Heart right ventricle (tissue), 16 donors: ENCODE measurements around the gene VDR. TPM values are rescaled to one million over a fixed set of nuclear protein-coding genes. Genes with fewer than 3 reads are reported as not detected.

Experiments
- ATAC-seq, 8 donors: fragments of 200-7000 bp; cut with Tn5 transposase; one replicate each; pipeline ENCODE4 v1.9.1; 2020; ENCODE audit warnings: mild to moderate bottlenecking in 8 of 8, moderate library complexity in 8 of 8, moderate number of reproducible peaks in 1 of 8
- DNase-seq, 2 donors: peaks; one replicate each; pipeline ENCODE4 v3.0.0-alpha.2; 2020
- H3K27ac ChIP-seq, 10 donors: fragments of 200-600 bp; sonication (generic) in 2 of 10; one replicate each; pipeline versions ENCODE4 v1.5.0 to v1.8.0; 2020 to 2022; ENCODE audit warnings: mild to moderate bottlenecking in 3 of 10
- H3K27me3 ChIP-seq, 7 donors: fragments of 200-600 bp; one replicate each; pipeline ENCODE4 v1.8.0; 2021 to 2022; ENCODE audit warnings: mild to moderate bottlenecking in 2 of 7
- H3K36me3 ChIP-seq, 9 donors: fragments of 200-600 bp; sonication (generic) in 1 of 9; one replicate each; pipeline versions ENCODE4 v1.5.0 to v1.8.0; 2020 to 2022; ENCODE audit warnings: mild to moderate bottlenecking in 2 of 9
- H3K4me1 ChIP-seq, 9 donors: fragments of 200-600 bp; sonication (generic) in 1 of 9; one replicate each; pipeline versions ENCODE4 v1.5.0 to v1.8.0; 2020 to 2022; ENCODE audit warnings: mild to moderate bottlenecking in 4 of 9
- H3K4me3 ChIP-seq, 10 donors: fragments of 200-600 bp; sonication (generic) in 2 of 10; one replicate each; pipeline versions ENCODE4 v1.5.0 to v1.8.0; 2020 to 2022; ENCODE audit warnings: mild to moderate bottlenecking in 7 of 10, moderate library complexity in 2 of 10
- H3K9me3 ChIP-seq, 11 donors: fragments of 200-600 bp in 10 of 11; sonication (generic) in 2 of 11; one replicate each; pipeline versions ENCODE4 v1.5.0 to v1.8.0; 2013 to 2022; ENCODE audit warnings: mild to moderate bottlenecking in 2 of 11, control low read depth in 1 of 11, moderate library complexity in 1 of 11
- WGBS, 2 donors: extraction: QIAGEN DNeasy Blood & Tissue Kit; methylation state at CpG; one replicate each; pipeline ENCODE4 v1.1.7; 2013; ENCODE audit warnings: inconsistent platforms in 1 of 2; 5-methylcytosine and 5-hydroxymethylcytosine counted together
- intact Hi-C, 10 donors: fragments of 100-400 bp; cut with DNase I; formaldehyde crosslinking; loops; one replicate each; pipeline versions ENCODE4 v1.11.1 to v1.14.2; 2022
- polyA plus RNA-seq, 2 donors: library from polyadenylated mRNA; stranded (reverse); fragments of 200-250 nt; gene quantifications; one replicate each; pipeline ENCODE4 v1.2.3, GENCODE V29; 2013
- total RNA-seq, 10 donors: library from RNA; stranded (reverse); fragmentation: NEBNext Ultra II Directional in 3 of 10; extraction: Animal tissue kit (Norgen Biotek cat#: 25700) in 3 of 10; gene quantifications; one replicate each; pipeline versions ENCODE4 v1.2.1 to v1.2.4, GENCODE V29; 2021 to 2023
- TF ChIP-seq, protein P1 (sequence below), 9 donors: fragments of 200-600 bp; sonication (generic) in 2 of 9; IDR thresholded peaks; one replicate each; pipeline versions ENCODE4 v1.5.0 to v1.8.0; 2021 to 2022; ENCODE audit warnings: antibody characterized with exemption in 9 of 9, mild to moderate bottlenecking in 5 of 9, moderate library complexity in 1 of 9
- donor health status: Arrhythmogenic right ventricular cardiomyopathy.
- donor health status: ischemic (EF 13 %, LVEDD 7.1; RV severe dilation, severe dysfunction).
- donor health status: healthy with polysubstance abuse.
- donor health status: DM: no; HTN: yes; CAD: no.
- donor health status: DM: no; HTN: no; CAD: no.
- donor health status: ischemic (EF 25% LVEDD 6.9; RV normal size, moderate dysfunction).
- donor health status: ischemic (EF 25% LVEDD 5.7; RV mildly dilated, moderate dysfunction).
- donor health status: healthy.
- donor health status: DM: yes; HTN: yes; CAD: no.
- donor health status: Ischemic cardiomyopathy.
- donor health status: ischemic (EF 35%, LVEDD 5.7; RV mildly dilated, moderate dysfunction).
- donor health status: nonischemic (EF 11% LVEDD 7.7; RV severe dilation, severe dysfunction).
- donor health status: DM: yes; HTN: yes; CAD: no.
- donor health status: PGD.
- donor health status: ischemic (EF 29% LVEDD 5.4; RV normal size, mild dysfunction).
- donor health status: nonischemic (EF 23%, LVEDD 6.1; RV moderate dilation, normal function).

The VDR gene
- total and polyA plus RNA-seq, 12 donors = 0.08 to 3.0 (median 0.31) TPM

DNA sequence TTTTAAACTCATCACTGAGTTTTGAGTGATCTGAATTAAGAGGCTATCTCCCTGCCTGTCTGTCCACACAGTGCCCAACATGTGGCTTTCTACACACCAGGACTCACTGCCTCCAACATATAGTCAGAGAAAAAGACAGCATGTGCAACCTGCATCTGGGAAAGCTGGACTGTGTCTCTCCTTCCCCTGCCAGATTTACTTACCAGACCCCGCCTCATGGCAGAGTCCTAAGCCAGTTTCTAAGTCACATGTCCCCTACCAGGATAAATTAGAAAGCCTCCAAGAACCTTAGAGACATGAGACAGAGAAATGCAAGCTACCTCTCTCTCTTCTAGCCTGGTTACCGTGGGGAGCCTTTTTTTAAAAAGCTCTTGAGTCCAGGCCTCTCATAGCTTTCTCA lies 82.4 kb downstream of the VDR start:
- intact Hi-C loops = loop anchor here in 1 of 10 donors (5.0 kb wide), 1 partner anchor 105 kb away; no protein-coding TSS in a partner anchor
- DNase-seq (no peak), ATAC-seq (no peak)
- Histone ChIP-seq H3K36me3 (peaks cover 0 to 11% (median 0%) of the 10 kb centered on the region in 9 donors), H3K4me1 (peaks cover 17 to 90% (median 81%) of the 10 kb centered on the region in 9 donors), H3K27ac (peak overlapping the region; percentile 94 to 100 (median 99)), H3K4me3 (no peak overlapping the region), H3K9me3 (no peaks in the 10 kb centered on the region), H3K27me3 (no peaks in the 10 kb centered on the region)
- 42 to 56% methylated on average over 2 of the region's 2 CpGs for WGBS, 2 donors
- TF ChIP-seq, protein P1, sequence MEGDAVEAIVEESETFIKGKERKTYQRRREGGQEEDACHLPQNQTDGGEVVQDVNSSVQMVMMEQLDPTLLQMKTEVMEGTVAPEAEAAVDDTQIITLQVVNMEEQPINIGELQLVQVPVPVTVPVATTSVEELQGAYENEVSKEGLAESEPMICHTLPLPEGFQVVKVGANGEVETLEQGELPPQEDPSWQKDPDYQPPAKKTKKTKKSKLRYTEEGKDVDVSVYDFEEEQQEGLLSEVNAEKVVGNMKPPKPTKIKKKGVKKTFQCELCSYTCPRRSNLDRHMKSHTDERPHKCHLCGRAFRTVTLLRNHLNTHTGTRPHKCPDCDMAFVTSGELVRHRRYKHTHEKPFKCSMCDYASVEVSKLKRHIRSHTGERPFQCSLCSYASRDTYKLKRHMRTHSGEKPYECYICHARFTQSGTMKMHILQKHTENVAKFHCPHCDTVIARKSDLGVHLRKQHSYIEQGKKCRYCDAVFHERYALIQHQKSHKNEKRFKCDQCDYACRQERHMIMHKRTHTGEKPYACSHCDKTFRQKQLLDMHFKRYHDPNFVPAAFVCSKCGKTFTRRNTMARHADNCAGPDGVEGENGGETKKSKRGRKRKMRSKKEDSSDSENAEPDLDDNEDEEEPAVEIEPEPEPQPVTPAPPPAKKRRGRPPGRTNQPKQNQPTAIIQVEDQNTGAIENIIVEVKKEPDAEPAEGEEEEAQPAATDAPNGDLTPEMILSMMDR (IDR thresholded peaks at IDR 0.05) = no peak

DNA sequence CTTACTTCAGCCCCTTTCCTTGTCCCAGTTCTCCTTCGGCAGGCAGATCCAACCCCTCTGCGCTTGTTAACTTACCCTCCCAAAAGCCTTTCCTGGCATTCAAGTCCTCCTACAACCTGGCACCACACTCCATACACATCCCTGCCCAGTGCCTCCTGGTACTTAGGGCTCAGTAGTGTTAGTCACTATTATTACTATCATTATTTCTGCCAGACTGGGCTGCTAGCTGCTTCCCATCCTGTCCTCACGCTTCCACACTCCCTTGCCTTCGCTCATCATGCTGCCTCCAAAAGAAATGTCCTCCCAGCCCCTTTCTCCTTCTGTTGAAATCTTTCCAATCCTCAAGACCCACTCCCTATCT lies 83.5 kb downstream of the VDR start:
- H3K9me3 ChIP-seq = no peaks in the 10 kb centered on the region
- WGBS, 2 donors = 61 to 84% methylated on average over 4 of the region's 4 CpGs
- H3K27ac ChIP-seq = peak overlapping the region; percentile 94 to 100 (median 99)
- H3K4me3 ChIP-seq = peak overlapping the region in 4 of 10 donors; percentile 61 to 87 (median 82)
- intact Hi-C loops = loop anchor here in 1 of 10 donors (5.0 kb wide), 1 partner anchor 104 kb away; no protein-coding TSS in a partner anchor
- H3K4me1 ChIP-seq = peaks cover 23 to 90% (median 85%) of the 10 kb centered on the region in 9 donors
- TF ChIP-seq, protein P1 (IDR thresholded peaks at IDR 0.05) = no peak
- H3K36me3 ChIP-seq = peaks cover 0 to 11% (median 0%) of the 10 kb centered on the region in 9 donors
- no peaks in the 10 kb centered on the region for H3K27me3 ChIP-seq
- ATAC-seq (no peak), DNase-seq (no peak)

DNA sequence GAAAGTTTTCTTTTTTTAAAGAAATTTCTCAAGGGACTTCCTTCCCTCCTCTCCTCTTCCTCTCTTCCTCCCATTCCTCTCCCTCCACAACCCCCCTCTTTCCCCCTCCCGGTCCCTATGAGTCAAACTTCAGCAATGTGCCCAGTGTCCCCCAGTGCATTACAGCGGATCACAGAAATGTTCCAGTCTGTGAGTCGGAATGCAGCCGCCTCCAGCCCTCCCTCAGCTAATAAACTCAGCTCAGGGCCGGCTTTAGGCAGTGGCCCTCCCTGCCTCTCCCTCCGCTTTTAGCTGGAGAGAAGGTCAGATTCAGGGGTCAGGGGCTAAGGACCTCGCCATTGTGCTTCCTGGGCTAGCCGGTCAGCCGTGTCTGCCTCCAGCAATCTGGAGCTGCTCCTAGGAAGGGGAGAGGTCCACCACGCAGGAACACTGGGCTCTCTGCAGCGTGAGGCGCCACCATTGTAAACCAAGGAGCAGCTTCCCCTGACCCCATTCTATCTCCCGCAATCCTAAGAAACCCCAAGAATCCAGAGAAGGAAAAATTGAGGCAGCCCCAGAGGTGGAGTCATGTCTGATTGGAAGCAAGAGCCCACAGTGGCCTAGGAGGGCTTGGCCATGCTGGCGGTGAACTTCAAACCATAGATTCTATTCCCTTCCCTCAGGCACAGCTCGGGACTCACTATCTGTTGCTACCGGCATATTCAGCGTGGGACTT lies 84.0 kb downstream of the VDR start:
- ATAC-seq (peak; percentile 69 to 85 (median 82)), DNase-seq (peak; percentile 74 to 92)
- intact Hi-C loops = loop anchor here in 1 of 10 donors (5.0 kb wide), 1 partner anchor 103 kb away; no protein-coding TSS in a partner anchor
- TF ChIP-seq, protein P1 (IDR thresholded peaks at IDR 0.05) = no peak
- Histone ChIP-seq H3K27me3 (no peaks in the 10 kb centered on the region), H3K4me1 (peaks cover 28 to 90% (median 85%) of the 10 kb centered on the region in 9 donors), H3K27ac (peak overlapping the region; percentile 94 to 100 (median 99)), H3K9me3 (no peaks in the 10 kb centered on the region), H3K4me3 (peak overlapping the region; percentile 12 to 91 (median 83)), H3K36me3 (peaks cover 0 to 11% (median 0%) of the 10 kb centered on the region in 9 donors)
- 24 to 31% methylated on average over 17 of the region's 17 CpGs for WGBS, 2 donors

DNA sequence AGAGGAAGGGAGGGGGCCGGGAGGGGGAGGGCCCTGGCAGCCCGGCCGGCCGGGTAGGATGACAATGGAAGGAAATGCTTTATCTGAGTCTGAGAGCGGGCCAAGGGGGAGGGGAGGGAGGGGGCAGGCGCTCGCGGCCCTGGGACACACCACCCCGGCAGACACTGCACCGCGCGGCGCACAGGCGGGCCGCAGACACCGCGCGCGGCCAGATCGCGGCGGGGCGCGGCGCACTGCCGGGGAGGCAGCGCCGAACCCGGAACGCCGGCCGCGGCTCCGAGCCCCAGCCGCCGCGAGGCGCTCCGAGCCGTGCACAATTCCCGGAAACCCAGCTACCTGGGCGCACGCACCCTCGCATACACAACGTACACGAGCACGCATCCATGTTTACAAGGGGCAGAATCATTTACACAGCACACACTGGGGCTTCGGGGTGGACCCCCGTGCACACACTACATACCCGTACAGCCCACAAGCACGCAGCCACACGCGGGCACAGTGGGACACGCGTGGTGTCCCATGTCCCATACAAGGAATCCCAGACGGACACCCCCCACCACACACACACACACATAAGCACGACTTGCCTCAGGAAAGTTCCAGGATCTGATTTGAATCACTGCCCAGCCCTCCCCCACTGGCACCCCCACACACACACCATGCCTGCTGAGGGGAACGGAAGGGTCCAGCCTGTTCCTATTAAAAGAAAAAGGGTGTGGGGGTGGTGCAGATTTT lies 84.7 kb downstream of the VDR start, which contains the start of gene HDAC7:
TSS of gene HDAC7 (minus strand) at position 8 of the 735 bp plus-strand sequence. CDS start 118 bp downstream, outside the sequence.
- TF ChIP-seq, protein P1 (IDR thresholded peaks at IDR 0.05) = peak in 1 of 9 donors; percentile 9
- H3K4me1 ChIP-seq = peaks cover 28 to 90% (median 84%) of the 10 kb centered on the region in 9 donors
- peak within 1 kb of the TSS; percentile 94 to 100 (median 99) for H3K27ac ChIP-seq
- peak within 1 kb of the TSS; percentile 61 to 91 (median 83) for H3K4me3 ChIP-seq
- WGBS, 2 donors = 0 to 1% methylated on average over 39 to 58 of the region's 58 CpGs
- intact Hi-C loops = loop anchor here in 2 of 10 donors (1.0 to 5.0 kb wide), 4 partner anchors 17 to 103 kb away; no protein-coding TSS in a partner anchor
- ATAC-seq = peak; percentile 51 to 81 (median 72)
- H3K36me3 ChIP-seq = peaks cover 0 to 13% (median 0%) of the 10 kb centered on the region in 9 donors
- peak; percentile 92 to 93 for DNase-seq
- H3K9me3 ChIP-seq = no peaks in the 10 kb centered on the region
- H3K27me3 ChIP-seq = no peaks in the 10 kb centered on the region
